Immature natural killer cell (primary cell): Measurements from ENCODE around the gene ITIH2. TPM values are rescaled to one million over a fixed set of nuclear protein-coding genes. Genes with fewer than 3 reads are reported as not detected.
"Not testable (repeated sequence)": the region's sequence is repeated elsewhere in the genome, so short reads cannot be mapped to it uniquely, and the experiment has no call there.

ENCODE experiments used
- DNase-seq, 3 donors: peaks; one replicate each; pipeline ENCODE4 v3.0.0; 2022; ENCODE audit warnings: mixed read lengths in 1 of 3
- H3K27ac Mint-ChIP-seq, 6 donors: one replicate each; pipeline ENCODE4 v1.8.0; 2020; ENCODE audit warnings: mixed read lengths in 6 of 6, mild to moderate bottlenecking in 5 of 6, inconsistent platforms in 4 of 6, moderate library complexity in 3 of 6
- H3K27me3 Mint-ChIP-seq, 3 donors: one replicate each; pipeline ENCODE4 v1.8.0; 2020 to 2021; ENCODE audit warnings: low read depth in 3 of 3, mild to moderate bottlenecking in 3 of 3, mixed read lengths in 3 of 3, moderate library complexity in 3 of 3, inconsistent platforms in 1 of 3
- H3K36me3 Mint-ChIP-seq, 3 donors: one replicate each; pipeline ENCODE4 v1.8.0; 2020; ENCODE audit warnings: mixed read lengths in 3 of 3, inconsistent platforms in 2 of 3, mild to moderate bottlenecking in 2 of 3
- H3K4me1 Mint-ChIP-seq, 2 donors: one replicate each; pipeline ENCODE4 v1.8.0; 2020; ENCODE audit warnings: inconsistent platforms in 2 of 2, mild to moderate bottlenecking in 2 of 2, mixed read lengths in 2 of 2, moderate library complexity in 1 of 2
- H3K4me3 Mint-ChIP-seq, 5 donors: one replicate each; pipeline ENCODE4 v1.8.0; 2020; ENCODE audit warnings: mild to moderate bottlenecking in 5 of 5, mixed read lengths in 5 of 5, inconsistent platforms in 3 of 5, moderate library complexity in 3 of 5
- H3K9me3 Mint-ChIP-seq, 6 donors: one replicate each; pipeline ENCODE4 v1.8.0; 2020; ENCODE audit warnings: mild to moderate bottlenecking in 6 of 6, mixed read lengths in 6 of 6, inconsistent platforms in 4 of 6, moderate library complexity in 3 of 6
- polyA plus RNA-seq, 3 donors: library from polyadenylated mRNA; unstranded; fragments of 300-500 nt; fragmentation: Illumina TruSeq; gene quantifications; one replicate each; pipeline ENCODE4 v1.2.3, GENCODE V29; 2021

The ITIH2 gene
- polyA plus RNA-seq, 3 donors from 2014 or later = 0.13 TPM; not detected in 2

DNA sequence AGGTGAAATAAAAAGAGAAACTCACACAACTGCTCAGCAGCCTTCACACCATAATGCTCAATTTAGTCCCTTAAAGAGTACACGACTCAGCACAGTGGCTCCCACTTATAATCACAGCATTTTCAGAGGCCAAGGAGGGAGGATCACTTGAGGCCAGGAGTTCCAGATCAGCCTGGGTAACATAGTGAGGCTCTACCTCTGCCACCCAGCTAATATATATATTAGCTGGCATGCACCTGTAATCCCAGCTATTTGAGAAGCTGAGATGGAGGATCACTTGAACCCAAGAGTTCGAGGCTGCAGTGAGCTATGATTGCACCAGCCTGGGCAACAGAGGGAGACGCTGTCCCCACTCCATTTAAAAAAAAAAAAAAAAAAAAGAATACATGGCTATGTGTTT lies 2.2 kb downstream of the ITIH2 start:
- no peaks in the 10 kb centered on the region for H3K36me3 Mint-ChIP-seq
- peaks cover 7 to 14% (median 14%) of the 10 kb centered on the region in 3 donors for H3K27me3 Mint-ChIP-seq
- no peak for DNase-seq
- H3K4me3 Mint-ChIP-seq = no peak overlapping the region
- no peaks in the 10 kb centered on the region for H3K9me3 Mint-ChIP-seq
- no peak overlapping the region for H3K27ac Mint-ChIP-seq
- no peaks in the 10 kb centered on the region for H3K4me1 Mint-ChIP-seq

DNA sequence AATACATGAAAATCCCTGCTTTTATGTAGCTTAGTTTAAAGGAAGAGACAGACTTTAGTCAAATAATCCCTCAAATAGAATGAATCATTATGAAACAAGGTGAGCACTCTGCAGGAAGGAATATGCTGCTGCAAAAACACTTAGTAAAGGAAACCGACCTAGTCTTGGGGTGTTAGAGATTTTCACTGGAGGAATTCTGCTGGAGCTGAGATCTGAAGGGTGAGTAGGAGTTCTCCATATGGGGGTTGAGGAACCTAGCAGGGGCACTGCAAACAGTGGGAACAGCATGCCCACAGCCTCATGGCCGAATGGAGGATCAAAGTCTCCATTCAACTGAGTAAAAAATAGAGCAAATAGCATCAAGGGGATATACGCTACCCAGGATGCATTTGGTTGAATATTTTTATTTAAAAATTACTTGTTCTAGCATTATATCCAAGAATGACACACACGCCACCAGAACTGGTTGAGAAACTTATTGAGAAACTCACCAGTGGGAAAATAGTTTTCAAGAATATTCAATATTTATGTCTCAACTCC lies 3.5 kb downstream of the ITIH2 start:
- H3K9me3 Mint-ChIP-seq = no peaks in the 10 kb centered on the region
- no peaks in the 10 kb centered on the region for H3K4me1 Mint-ChIP-seq
- no peak overlapping the region for H3K4me3 Mint-ChIP-seq
- no peak for DNase-seq
- no peak overlapping the region for H3K27ac Mint-ChIP-seq
- peaks cover 7 to 19% (median 10%) of the 10 kb centered on the region in 3 donors for H3K27me3 Mint-ChIP-seq
- no peaks in the 10 kb centered on the region for H3K36me3 Mint-ChIP-seq

- no peak overlapping the region for H3K27ac Mint-ChIP-seq
- H3K4me1 Mint-ChIP-seq = no peaks in the 10 kb centered on the region
- DNase-seq = no peak
- H3K36me3 Mint-ChIP-seq = no peaks in the 10 kb centered on the region
- H3K27me3 Mint-ChIP-seq = peaks cover 7 to 19% (median 10%) of the 10 kb centered on the region in 3 donors
- H3K4me3 Mint-ChIP-seq = no peak overlapping the region
- no peaks in the 10 kb centered on the region for H3K9me3 Mint-ChIP-seq
Measured at GRCh38 chr10:7707102-7707501, 4.0 kb downstream of the ITIH2 start.

GRCh38 chr10:7707858-7708622 lies 4.9 kb downstream of the ITIH2 start:
- DNase-seq = no peak
- Mint-ChIP-seq H3K4me1 (no peaks in the 10 kb centered on the region), H3K27me3 (peaks cover 7 to 17% (median 8%) of the 10 kb centered on the region in 3 donors), H3K27ac (no peak overlapping the region), H3K9me3 (no peaks in the 10 kb centered on the region), H3K36me3 (no peaks in the 10 kb centered on the region), H3K4me3 (no peak overlapping the region)

DNA sequence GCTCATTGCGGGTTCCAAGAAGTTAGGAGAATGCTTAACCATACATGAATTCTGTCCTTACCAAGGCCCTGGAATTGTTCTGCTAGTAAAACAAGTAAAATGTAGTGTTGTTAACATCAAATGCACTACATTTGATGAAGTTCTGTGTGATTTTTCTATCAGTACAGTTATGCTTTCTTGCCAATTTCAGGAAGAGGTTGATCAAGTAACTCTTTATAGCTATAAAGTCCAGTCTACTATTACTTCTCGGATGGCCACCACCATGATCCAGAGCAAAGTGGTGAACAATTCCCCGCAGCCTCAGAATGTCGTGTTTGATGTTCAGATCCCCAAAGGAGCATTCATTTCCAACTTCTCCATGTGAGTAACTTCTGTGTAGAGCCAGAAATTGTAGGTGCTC lies 5.7 kb downstream of the ITIH2 start:
- Mint-ChIP-seq H3K4me1 (no peaks in the 10 kb centered on the region), H3K9me3 (no peaks in the 10 kb centered on the region), H3K27me3 (peaks cover 7 to 17% (median 8%) of the 10 kb centered on the region in 3 donors), H3K4me3 (no peak overlapping the region), H3K36me3 (no peaks in the 10 kb centered on the region), H3K27ac (no peak overlapping the region)
- no peak for DNase-seq

DNA sequence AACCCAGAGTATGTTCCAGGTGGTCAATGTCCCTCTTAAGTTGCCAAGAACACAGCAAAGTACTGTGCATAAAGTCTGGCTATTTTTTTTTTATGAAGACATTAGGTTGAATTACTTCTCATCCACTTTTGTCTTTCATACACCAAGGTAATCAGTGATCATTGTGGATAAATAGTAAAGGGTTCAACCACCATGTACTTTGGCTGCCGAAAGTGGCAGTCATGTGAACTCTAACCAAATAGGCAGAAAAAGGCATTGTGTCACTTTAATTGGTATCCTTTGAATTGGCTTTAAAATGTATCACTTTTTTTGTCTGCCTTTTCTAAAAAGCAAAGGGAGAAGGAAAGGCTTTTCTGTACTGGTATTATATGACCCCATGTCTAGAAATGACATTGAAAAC lies 7.3 kb downstream of the ITIH2 start:
- no peaks in the 10 kb centered on the region for H3K9me3 Mint-ChIP-seq
- no peak overlapping the region for H3K27ac Mint-ChIP-seq
- DNase-seq = no peak
- H3K4me3 Mint-ChIP-seq = no peak overlapping the region
- no peaks in the 10 kb centered on the region for H3K4me1 Mint-ChIP-seq
- H3K27me3 Mint-ChIP-seq = peaks cover 5 to 13% (median 8%) of the 10 kb centered on the region in 3 donors
- no peaks in the 10 kb centered on the region for H3K36me3 Mint-ChIP-seq

DNA sequence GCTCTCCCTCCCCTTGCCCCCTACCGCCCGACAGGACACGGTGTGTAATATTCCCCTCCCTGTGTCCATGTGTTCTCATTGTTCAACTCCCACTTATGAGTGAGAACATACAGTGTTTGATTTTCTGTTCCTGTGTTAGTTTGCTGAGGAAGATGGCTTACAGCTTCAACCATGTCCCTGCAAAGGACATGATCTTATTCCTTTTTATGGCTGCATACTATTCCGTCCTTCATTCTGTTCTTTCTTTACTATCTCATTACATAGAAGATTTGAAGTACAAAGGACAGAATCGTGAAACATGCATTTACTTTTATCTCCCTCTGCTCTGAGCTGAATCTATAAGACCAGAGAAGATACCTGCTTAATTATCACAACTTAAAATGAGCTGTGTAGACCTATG lies 8.0 kb downstream of the ITIH2 start:
- peaks cover 5 to 12% (median 6%) of the 10 kb centered on the region in 3 donors for H3K27me3 Mint-ChIP-seq
- not testable (repeated sequence) for H3K27ac Mint-ChIP-seq, H3K36me3 Mint-ChIP-seq, H3K4me3 Mint-ChIP-seq, H3K4me1 Mint-ChIP-seq, H3K9me3 Mint-ChIP-seq, DNase-seq

GRCh38 chr10:7715515-7715914 lies 12.4 kb downstream of the ITIH2 start:
- peaks cover 0 to 3% (median 0%) of the 10 kb centered on the region in 3 donors for H3K36me3 Mint-ChIP-seq
- no peak for DNase-seq
- H3K27me3 Mint-ChIP-seq = peaks cover 4 to 18% (median 14%) of the 10 kb centered on the region in 3 donors
- no peaks in the 10 kb centered on the region for H3K9me3 Mint-ChIP-seq
- no peak overlapping the region for H3K4me3 Mint-ChIP-seq
- H3K27ac Mint-ChIP-seq = no peak overlapping the region
- H3K4me1 Mint-ChIP-seq = peaks cover 10 to 12% of the 10 kb centered on the region in 2 donors

DNA sequence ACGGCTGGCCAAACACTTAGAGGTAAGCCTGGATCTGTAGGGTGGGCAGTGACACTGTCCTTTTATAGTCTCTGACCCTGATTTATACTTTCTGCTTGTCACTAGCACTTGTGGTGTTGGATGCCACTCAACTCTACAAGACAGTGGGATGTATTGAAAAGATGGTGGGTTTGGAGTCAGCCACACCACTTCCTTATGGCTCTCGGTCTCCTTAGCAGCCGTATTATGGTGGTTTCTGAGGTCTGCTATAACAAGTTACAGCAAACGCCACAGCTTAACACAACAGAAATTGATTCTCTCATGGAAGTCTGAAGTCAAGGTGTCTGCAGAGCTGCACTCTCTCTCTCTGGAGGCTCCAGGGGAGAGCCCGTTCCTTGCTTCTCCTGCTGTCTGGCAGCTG lies 14.7 kb downstream of the ITIH2 start:
- Mint-ChIP-seq H3K27me3 (peaks cover 7 to 13% (median 8%) of the 10 kb centered on the region in 3 donors), H3K9me3 (no peaks in the 10 kb centered on the region), H3K4me3 (no peak overlapping the region), H3K4me1 (peaks cover 10 to 12% of the 10 kb centered on the region in 2 donors), H3K36me3 (peaks cover 0 to 4% (median 0%) of the 10 kb centered on the region in 3 donors), H3K27ac (peak overlapping the region in 1 of 6 donors; percentile 34)
- DNase-seq = peak in 1 of 3 donors; percentile 1

DNA sequence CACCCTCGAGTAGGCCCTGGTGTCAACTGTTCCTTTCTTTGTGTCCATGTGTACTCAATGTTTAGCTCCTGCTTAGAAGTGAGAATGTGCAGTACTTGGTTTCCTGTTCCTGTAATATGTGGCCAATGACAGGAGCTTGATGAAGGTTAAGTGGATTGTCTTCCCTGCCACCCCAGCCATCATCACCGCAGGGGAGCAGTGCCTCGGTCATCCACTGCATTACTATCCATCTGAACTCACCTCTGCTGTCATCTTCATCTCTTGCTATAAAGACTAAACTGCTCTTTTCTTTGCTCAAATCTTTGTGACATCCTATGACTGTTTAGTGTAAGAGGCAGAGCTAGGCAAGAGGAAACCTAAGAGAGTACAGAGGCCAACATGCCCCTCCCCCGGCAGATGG lies 15.6 kb downstream of the ITIH2 start:
- H3K4me1 Mint-ChIP-seq = peaks cover 10 to 12% of the 10 kb centered on the region in 2 donors
- peaks cover 0 to 4% (median 2%) of the 10 kb centered on the region in 3 donors for H3K36me3 Mint-ChIP-seq
- H3K4me3 Mint-ChIP-seq = no peak overlapping the region
- DNase-seq = no peak
- H3K27me3 Mint-ChIP-seq = peaks cover 8 to 13% (median 10%) of the 10 kb centered on the region in 3 donors
- no peak overlapping the region for H3K27ac Mint-ChIP-seq
- H3K9me3 Mint-ChIP-seq = peaks cover 0 to 2% (median 0%) of the 10 kb centered on the region in 6 donors

- Mint-ChIP-seq H3K9me3 (peaks cover 0 to 2% (median 0%) of the 10 kb centered on the region in 6 donors), H3K36me3 (peaks cover 0 to 4% (median 4%) of the 10 kb centered on the region in 3 donors), H3K4me1 (peaks cover 10 to 12% of the 10 kb centered on the region in 2 donors), H3K4me3 (no peak overlapping the region), H3K27ac (peak overlapping the region in 1 of 6 donors; percentile 56), H3K27me3 (peaks cover 5 to 13% (median 10%) of the 10 kb centered on the region in 3 donors)
- no peak for DNase-seq
Measured at GRCh38 chr10:7720478-7720877, 17.4 kb downstream of the ITIH2 start.

DNA sequence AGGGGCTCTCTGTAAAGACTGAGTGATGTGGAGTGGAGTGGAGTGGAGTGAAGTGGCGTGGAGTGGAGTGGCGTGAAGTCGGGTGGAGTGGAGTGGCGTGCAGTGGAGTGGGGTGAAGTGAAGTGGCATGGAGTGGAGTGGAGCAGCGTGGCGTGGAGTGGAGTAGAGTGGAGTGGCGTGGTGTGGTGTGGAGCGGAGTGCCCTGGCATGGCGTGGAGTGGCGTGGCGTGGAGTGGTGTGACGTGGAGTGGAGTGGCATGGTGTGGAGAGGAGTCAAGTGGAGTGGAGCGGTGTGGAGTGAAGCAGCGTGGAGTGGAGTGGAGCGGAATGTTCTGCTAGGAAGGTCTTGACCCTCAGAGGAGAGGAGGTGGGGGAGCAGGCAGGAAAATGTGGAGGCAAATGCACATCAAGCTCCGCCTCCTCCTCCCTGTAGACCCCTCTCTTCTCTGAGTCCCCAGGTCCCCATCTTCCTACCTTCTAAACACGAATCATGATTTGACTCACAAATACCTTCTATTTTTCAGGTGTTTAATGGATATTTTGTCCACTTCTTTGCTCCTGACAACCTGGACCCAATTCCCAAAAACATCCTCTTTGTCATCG lies 19.9 kb downstream of the ITIH2 start:
- peaks cover 4 to 8% of the 10 kb centered on the region in 2 donors for H3K4me1 Mint-ChIP-seq
- no peak for DNase-seq
- no peak overlapping the region for H3K27ac Mint-ChIP-seq
- H3K4me3 Mint-ChIP-seq = no peak overlapping the region
- H3K9me3 Mint-ChIP-seq = peaks cover 0 to 2% (median 0%) of the 10 kb centered on the region in 6 donors
- H3K36me3 Mint-ChIP-seq = peaks cover 0 to 4% (median 4%) of the 10 kb centered on the region in 3 donors
- H3K27me3 Mint-ChIP-seq = peaks cover 0 to 11% (median 8%) of the 10 kb centered on the region in 3 donors

DNA sequence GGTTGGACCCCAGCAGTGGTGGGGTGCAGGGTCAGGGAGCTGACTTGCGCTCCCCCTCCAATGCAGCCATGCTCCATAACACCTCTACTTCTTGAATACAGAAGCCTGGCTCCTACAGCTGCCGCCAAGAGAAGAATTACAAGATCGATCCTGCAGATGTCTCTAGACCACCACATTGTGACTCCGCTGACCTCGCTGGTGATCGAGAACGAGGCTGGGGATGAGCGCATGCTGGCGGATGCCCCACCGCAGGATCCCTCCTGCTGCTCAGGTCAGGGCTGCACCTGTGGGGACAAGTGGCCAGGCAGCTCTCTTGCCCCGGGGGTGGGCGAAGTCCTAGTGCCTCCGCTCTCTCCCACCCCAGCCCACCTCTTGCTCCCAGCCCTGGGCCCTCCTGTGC lies 31.7 kb downstream of the ITIH2 start:
- no peak for DNase-seq
- no peak overlapping the region for H3K27ac Mint-ChIP-seq
- no peaks in the 10 kb centered on the region for H3K9me3 Mint-ChIP-seq
- no peaks in the 10 kb centered on the region for H3K36me3 Mint-ChIP-seq
- no peaks in the 10 kb centered on the region for H3K4me1 Mint-ChIP-seq
- peaks cover 2 to 8% (median 7%) of the 10 kb centered on the region in 3 donors for H3K27me3 Mint-ChIP-seq
- H3K4me3 Mint-ChIP-seq = no peak overlapping the region
